ENCODE data around the gene PRKCE. TPM values are rescaled to one million over a fixed set of nuclear protein-coding genes. Genes with fewer than 3 reads are reported as not detected.

Gene PRKCE
- total RNA-seq, 1 donor, result 12.5 TPM

DNA sequence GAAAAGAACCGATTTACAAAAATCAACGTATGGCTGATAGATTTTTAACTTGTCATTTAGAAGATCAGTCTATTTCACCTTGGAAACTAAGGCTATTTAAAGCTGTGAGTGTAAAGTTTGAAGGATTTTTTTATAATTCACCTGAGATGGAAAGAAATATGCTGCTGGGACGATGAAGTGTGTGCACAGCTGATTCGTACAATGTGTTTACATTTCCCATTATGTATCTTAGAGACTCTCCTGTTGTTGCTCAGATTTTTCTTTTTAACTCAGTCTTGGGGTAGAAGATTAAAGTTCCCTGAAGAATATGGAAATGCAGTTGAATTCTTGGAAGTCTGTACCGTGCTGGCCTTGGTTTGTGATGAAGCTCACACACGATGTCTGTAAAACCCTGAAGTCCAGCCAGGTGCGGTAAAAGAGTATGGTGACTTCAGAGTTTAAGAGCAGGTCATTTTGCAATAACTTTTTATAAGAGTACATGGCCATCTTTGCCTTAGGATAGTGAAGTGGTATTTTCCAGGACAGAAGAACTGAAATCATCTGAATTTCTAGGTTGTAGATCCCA, 250.1 kb downstream of the PRKCE start:
- TF ChIP-seq CTCF (IDR thresholded peaks at IDR 0.05; ENCODE audit: insufficient read depth, low read length), result no peak
- no peak for DNase-seq (ENCODE audit: low read depth)
- no peak overlapping the region for H3K4me3 ChIP-seq (ENCODE audit: low read depth, low read length)

DNA sequence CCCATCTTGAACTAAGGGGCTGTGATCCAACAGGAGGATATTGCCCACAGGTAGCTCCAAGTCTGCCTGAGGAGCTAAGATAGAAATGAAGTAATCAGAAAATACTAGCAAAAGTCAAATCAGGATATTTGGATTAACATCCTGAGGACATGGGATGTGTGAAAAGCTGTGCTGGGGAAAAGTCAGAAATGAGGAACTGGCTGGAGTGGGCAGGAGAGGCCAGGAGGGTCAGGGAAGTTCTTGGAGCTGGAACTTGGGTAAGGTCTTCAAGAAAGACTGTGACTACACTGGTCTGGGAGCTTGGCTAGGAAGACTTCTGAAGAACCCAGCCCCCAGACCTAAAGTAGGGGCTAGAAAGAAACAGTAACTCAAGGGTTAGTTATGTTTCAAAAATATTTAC, 250.9 kb downstream of the PRKCE start:
- H3K4me3 ChIP-seq (ENCODE audit: low read depth, low read length), result no peak overlapping the region
- no peak for TF ChIP-seq CTCF (IDR thresholded peaks at IDR 0.05; ENCODE audit: insufficient read depth, low read length)
- DNase-seq (ENCODE audit: low read depth), result no peak

GRCh38 chr2:45902781-45903375, 251.4 kb downstream of the PRKCE start:
- TF ChIP-seq CTCF (IDR thresholded peaks at IDR 0.05; ENCODE audit: insufficient read depth, low read length), result no peak
- no peak overlapping the region for H3K4me3 ChIP-seq (ENCODE audit: low read depth, low read length)
- DNase-seq (ENCODE audit: low read depth), result no peak

DNA sequence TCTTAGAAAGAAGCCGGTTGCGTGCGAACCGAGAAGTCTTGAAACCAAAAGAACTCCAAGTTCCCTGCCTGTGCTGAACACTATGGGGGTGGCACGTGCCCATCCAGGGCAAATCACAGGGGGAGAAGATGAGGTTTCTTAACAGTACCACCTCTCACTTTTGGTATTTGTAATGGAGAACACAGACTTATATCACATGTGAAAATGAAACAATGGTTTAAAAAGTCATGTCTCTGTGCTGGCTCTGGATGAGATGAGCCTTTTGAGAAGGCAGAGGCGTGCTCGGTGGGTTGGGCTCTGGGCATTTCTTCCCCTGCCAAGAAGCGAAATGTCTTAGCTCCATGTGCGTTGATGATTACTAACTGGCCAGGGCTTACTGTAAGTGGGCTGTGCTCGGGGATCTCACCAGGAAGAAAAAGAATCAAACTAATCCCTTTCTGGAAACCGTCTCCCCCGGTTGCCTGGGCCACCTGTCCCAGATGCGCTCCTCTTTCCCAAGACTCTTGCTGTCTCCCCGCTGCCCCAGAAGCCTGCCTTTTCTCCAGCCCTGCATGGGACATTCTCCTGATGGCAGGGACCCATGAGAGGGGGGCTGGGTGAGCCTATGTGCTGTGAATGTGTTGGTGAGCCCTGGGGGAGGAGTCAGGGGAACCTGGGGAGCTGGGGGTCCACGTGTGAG, 252.9 kb downstream of the PRKCE start:
- peak overlapping the region; percentile 25 for H3K4me3 ChIP-seq (ENCODE audit: low read depth, low read length)
- no peak for TF ChIP-seq CTCF (IDR thresholded peaks at IDR 0.05; ENCODE audit: insufficient read depth, low read length)
- DNase-seq (ENCODE audit: low read depth), result peak; percentile 74

DNA sequence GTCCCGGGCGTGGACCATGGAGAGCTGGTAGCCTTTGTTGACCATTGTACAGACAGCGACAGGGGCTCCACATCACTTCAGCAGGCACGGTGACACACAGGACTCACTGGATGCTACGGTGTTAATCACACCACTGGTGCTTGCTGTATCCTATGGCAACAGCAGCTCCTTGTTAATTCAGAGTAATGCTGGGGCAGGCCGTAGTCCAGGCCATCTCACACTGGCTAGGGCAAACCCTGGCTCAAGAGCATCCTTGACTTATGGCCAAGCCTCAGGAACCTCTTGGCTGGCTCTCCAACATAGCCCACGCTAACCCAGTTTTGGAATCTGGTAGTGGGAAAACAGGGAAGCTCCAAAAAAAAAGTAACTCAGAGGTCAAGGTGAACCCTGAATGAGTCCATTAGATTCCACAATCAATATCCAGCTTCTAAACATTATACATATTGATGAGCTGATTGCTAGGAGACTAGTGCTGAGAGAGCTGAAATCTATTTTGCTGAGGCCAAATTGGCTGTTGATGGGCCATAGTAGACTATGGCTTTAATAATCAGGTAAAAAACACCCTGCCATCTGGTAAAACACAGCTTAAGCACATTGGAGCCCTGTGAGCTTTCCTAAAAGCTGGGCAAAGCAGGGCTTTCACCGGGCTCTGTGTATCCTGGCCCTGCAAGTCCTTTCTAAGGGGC, 253.6 kb downstream of the PRKCE start:
- no peak for TF ChIP-seq CTCF (IDR thresholded peaks at IDR 0.05; ENCODE audit: insufficient read depth, low read length)
- H3K4me3 ChIP-seq (ENCODE audit: low read depth, low read length), result no peak overlapping the region
- no peak for DNase-seq (ENCODE audit: low read depth)

DNA sequence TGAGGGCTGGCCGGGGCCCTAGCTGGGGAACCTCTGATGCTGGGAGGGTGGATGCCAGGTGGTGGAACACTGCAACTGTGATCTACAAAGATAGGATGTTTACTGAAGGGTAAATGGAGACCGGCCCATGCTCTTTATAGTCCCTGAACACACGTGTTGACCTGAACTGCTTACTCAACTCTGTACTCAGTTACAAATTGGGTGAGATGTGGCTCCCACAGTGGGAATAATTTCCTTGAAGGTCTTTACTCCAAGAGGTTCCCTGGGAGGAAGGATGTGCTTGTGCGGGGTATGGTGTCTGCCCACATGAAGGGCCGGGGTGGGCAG, 254.1 kb downstream of the PRKCE start:
- TF ChIP-seq CTCF (IDR thresholded peaks at IDR 0.05; ENCODE audit: insufficient read depth, low read length), result no peak
- DNase-seq (ENCODE audit: low read depth), result no peak
- H3K4me3 ChIP-seq (ENCODE audit: low read depth, low read length), result no peak overlapping the region

All from fibroblast of the aortic adventitia (primary cell).